ENCODE data around the gene PTGDR.

- TF ChIP-seq POLR2AphosphoS5 (IDR thresholded peaks at IDR 0.05; ENCODE audit: low read depth, low read length) (no peak), FOXP2 (optimal IDR thresholded peaks at IDR 0.05; ENCODE audit: borderline replicate concordance, extremely low read depth, extremely low read length, insufficient read depth) (no peak)
- TF ChIP-seq, protein P1, sequence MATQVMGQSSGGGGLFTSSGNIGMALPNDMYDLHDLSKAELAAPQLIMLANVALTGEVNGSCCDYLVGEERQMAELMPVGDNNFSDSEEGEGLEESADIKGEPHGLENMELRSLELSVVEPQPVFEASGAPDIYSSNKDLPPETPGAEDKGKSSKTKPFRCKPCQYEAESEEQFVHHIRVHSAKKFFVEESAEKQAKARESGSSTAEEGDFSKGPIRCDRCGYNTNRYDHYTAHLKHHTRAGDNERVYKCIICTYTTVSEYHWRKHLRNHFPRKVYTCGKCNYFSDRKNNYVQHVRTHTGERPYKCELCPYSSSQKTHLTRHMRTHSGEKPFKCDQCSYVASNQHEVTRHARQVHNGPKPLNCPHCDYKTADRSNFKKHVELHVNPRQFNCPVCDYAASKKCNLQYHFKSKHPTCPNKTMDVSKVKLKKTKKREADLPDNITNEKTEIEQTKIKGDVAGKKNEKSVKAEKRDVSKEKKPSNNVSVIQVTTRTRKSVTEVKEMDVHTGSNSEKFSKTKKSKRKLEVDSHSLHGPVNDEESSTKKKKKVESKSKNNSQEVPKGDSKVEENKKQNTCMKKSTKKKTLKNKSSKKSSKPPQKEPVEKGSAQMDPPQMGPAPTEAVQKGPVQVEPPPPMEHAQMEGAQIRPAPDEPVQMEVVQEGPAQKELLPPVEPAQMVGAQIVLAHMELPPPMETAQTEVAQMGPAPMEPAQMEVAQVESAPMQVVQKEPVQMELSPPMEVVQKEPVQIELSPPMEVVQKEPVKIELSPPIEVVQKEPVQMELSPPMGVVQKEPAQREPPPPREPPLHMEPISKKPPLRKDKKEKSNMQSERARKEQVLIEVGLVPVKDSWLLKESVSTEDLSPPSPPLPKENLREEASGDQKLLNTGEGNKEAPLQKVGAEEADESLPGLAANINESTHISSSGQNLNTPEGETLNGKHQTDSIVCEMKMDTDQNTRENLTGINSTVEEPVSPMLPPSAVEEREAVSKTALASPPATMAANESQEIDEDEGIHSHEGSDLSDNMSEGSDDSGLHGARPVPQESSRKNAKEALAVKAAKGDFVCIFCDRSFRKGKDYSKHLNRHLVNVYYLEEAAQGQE (IDR thresholded peaks at IDR 0.05; ENCODE audit: insufficient read depth in 1 of 2, low read depth in 2 of 2, low read length in 2 of 2): no peak
These were observed 52.4 kb downstream of the PTGDR start for GRCh38 chr14:52319919-52320318.
